H54 (cell line): ENCODE measurements around the gene UBAC1.
"Not testable (repeated sequence)": the region's sequence is repeated elsewhere in the genome, so short reads cannot be mapped to it uniquely, and the experiment has no call there.

ENCODE experiments used
- DNase-seq: peaks from one replicate; pipeline ENCODE4 v3.0.0; 2011; ENCODE audit warnings: low spot score, mixed read lengths; ENCODE audit not compliant: insufficient read length
- FAIRE-seq: peaks from 3 replicates; lab custom pipeline; 2011; peaks lifted over from hg19 to GRCh38; lab: Jason Lieb, UNC
- POLR2A ChIP-seq: IDR thresholded peaks from 2 replicates; pipeline ENCODE4 v1.6.1; 2011; ENCODE audit warnings: low read depth, mild to moderate bottlenecking, low read length

Gene UBAC1

DNA sequence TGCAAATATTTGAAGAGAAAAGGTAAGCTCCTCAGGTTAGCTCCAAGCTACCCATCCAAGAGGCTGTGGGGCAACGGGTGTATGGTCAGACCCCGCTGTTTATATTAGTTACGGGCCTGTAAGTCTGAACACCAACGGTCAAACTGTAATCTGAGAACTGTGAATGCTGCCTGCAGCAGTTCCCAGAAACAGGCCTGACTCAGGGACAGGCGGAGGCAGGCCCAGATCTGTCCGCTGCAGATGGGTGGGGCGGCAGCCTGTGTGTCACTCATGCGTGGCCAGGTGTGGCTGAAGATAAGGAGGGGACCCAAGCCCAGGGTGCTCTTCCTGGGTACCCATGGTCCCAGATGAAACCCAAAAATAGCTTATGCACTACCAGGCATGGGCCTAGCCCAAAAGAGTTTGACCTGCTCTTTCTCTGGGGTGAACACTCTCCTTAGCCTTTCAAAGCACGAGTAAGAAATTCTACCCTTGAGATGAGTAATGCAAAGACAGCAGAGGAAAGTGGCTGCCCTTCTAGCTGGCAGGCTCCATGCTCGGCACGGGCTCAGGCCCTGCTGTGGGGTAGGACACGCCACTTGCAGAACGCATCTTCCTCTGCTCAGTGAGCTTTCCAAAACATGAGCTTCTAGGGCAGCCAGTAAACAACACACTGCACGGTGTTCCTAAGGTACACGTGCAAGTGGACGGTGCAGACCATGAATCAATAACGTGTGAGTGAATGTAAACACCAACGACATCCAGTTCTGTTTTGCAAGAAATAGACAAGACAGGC, 9.1 kb downstream of the UBAC1 start:
- no peak for TF ChIP-seq POLR2A
- FAIRE-seq = peak; percentile 95
- DNase-seq = peak; percentile 97

DNA sequence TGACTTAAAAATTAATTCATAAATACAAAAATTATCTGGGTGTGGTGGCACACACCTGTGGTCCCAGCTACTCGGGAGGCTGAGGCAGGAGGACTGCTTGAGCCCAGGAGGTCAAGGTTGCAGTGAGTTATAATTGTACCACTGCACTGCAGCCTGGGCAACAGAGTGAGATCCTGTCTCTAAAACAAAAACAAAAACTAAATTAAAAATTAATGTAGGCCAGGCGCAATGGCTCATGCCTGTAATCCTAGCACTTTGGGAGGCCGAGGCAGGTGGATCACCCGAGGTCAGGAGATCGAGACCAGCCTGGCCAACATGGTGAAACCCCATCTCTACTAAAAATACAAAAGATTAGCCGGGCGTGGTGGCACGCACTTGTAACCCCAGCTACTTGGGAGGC, 9.9 kb downstream of the UBAC1 start:
- DNase-seq, FAIRE-seq: not testable (repeated sequence)

DNA sequence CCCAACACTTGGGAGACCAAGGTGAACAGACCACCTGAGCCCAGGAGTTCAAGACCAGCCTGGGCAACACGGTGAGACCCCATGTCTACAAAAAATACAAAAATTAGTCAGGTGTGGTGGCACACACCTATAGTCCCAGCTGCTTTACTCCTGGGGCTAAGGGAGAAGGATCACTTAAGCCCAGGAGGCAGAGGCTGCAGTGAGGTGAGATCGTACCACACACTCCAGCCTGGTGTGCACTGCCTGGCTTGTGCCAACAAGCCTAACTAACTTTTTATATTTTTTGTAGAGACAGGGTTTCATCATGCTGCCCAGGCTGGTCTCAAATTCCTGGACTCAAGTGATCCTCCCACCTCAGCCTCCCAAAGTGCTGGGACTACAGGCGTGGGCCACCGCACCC, 10.3 kb downstream of the UBAC1 start:
- not testable (repeated sequence) for DNase-seq

DNA sequence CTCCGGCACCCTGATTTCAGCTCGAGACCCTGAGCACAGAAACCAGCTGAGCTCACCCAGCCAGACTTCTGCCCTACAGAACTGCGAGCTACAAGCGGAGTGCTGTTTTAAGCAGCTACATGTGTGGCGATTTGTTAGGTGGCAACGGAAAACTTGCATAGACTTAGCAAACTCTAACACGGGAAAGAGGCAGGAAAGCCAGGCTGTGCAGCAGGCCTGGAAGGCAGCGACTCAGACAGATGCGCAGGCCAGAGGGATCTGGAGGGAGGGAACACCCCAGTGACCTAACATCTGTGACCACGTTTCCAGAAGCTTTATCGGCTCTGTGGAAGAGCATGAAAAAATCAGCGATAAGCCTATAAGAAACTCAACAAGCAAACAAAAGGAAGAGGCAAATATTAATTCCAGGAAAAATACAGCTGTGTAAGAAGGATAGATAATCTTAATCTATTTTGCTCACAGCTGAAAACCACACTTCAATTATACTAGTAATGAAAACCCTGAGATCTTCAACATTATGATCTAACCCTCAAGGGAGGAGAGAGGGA, 11.0 kb downstream of the UBAC1 start:
- DNase-seq (no peak), FAIRE-seq (no peak)
- TF ChIP-seq POLR2A = no peak

More for the DNA sequence above, 10.3 kb downstream of the UBAC1 start:
- FAIRE-seq = not testable (repeated sequence)

DNA sequence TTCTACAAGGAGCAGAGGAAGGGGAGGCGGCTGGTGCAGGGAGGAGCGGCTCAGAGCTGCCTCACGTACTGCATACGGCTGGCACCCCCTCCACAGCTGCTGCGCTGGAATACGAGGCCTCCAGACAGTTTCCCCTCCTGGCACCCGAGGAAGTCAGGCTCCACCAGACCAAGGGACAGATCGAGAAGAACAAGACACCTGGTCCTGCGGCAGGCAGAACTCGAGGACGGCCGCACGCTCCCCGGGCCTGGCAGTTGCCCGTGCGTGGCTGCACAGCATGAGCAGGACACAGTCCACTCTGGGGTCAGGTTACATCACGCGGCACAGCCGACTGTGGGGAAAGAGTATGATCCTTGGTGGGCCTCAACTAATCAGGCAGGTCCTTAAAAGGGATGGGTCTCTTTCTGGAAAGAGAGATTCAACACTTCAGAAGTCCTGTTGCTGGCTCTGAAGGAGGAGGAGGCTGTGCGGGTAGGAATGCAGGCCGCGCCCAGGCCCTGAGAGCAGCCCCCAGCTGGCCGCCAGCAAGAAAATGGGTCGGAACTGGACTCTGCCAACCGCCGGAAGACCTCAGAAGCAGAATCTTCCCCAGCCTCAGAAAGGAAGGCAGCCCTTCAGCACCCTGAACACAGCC, 11.6 kb downstream of the UBAC1 start:
- no peak for FAIRE-seq
- no peak for DNase-seq

DNA sequence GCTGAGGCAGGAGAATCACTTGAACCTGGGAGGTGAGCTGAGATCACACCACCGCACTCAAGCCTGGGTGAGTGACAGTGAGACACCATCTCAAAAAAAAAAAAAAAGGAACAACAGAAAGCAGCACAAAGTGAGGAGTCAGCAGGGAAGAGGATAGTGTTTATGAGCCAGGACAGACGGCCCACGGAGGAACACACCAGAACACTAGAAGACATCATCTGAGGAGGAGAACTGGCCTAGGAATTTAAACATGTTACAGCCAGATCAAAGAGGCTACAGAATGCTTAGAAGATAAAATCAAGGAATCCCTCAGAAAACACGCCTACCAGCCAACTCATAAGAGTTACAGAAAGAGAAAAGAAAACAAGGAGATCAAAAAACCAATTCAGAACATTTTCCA, 12.2 kb downstream of the UBAC1 start:
- DNase-seq (no peak), FAIRE-seq (no peak)
- no peak for TF ChIP-seq POLR2A

More for the DNA sequence above, 11.6 kb downstream of the UBAC1 start:
- TF ChIP-seq POLR2A = no peak

DNA sequence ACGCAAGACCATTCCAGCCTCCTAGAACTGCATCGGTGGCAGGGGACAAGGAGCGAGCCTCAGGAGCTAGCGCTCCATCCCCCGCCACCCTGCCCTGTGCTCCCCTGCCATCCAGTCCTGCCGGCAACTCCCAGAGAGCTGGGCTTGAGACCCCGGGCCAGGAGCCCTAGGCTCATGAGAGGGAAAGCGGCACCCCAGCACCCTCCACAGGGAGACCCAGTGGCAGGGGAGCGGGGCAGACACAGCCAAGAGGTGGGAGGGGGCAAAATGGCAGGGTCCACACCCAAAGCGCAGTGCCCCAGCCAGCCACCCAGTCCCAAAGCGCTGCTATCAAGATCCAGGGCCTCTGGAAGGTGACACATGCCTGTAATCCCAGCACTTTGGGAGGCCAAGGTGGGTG, 12.7 kb downstream of the UBAC1 start:
- no peak for DNase-seq
- TF ChIP-seq POLR2A = no peak
- no peak for FAIRE-seq

DNA sequence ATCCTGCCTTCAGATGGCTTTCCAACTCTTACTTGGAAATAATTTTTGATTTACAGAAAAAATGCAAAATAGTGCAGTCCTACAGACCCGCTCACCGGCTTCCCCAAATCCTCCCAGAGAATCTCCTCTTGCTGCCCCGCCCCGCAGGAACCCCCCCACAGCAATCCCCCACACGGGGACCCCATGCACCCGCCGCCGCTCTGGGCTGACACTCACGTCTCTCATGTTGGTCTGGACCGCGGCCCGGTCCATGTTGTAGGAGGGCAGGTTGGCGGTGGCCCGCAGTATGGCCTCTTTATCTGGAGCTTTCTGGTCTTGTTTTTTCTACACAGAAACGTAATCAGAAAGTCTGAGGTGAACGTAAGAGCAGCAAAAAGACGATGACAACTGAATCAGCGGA, 13.6 kb downstream of the UBAC1 start:
- FAIRE-seq = no peak
- TF ChIP-seq POLR2A = no peak
- no peak for DNase-seq

DNA sequence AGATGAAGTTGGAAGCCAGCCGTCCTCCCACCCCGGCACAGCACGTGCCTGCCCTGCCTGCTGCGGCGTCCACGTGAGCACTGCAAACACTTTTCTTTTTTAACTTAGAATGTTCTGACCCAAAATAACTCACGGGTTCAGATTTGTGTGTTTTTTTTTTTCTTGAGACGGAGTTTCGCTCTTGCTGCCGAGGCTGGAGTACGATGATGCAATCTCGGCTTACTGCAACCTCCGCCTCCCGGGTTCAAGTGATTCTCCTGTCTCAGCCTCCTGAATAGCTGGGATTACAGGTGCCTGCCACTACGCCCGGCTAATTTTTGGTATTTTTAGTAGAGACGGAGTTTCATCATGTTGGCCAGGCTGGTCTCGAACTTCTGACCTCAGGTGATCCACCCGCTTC, 14.1 kb downstream of the UBAC1 start:
- FAIRE-seq, DNase-seq: not testable (repeated sequence)

DNA sequence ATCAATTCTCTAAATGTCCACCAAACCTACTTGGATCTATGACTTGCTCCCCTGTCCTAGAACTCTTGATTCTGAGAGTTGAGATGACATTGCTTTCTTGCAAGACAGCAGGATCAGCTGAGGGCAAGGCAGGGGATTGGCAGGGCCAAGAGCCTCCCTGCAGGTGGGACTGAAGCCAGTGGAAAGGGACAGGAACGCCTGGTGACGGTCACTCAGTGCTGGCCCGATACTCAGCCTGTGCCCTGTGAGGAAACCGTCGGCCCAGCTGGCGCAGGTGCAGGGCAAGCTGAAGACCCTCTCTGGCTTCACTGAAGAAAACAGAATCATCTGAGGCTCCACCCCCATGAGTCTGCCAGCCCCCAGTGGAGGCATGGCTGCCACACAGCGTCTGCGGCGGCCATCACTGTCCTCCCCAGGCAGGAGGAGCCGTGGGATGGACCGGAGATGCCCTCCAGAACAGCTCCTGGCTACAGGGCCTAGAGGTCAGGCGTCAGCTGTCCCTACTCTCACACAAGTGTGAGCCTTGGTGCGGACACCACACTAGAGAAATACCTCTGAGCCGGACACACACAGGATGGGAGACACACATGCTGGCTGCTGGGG, 14.7 kb downstream of the UBAC1 start:
- FAIRE-seq (no peak), DNase-seq (no peak)
- no peak for TF ChIP-seq POLR2A

DNA sequence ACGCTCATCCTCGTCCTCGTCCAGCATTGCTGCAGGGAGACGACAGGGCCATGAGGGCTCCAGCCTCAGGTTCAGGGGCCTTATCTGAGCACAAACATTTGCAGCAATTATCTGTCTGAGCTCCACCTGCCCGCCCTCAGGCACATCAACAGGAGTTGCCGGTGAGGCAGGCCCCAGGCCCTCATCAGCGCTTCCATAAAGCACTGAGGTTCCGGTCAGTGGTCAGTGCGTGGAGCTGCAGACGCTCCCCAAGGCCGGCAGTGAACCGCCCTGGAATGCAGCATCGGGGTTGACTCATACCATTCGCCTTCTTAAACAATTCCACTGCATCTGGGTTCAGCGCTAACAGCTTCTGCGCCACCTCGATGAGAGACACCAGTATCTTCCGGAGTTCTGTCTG, 15.2 kb downstream of the UBAC1 start:
- FAIRE-seq = no peak
- TF ChIP-seq POLR2A = no peak
- DNase-seq = no peak

DNA sequence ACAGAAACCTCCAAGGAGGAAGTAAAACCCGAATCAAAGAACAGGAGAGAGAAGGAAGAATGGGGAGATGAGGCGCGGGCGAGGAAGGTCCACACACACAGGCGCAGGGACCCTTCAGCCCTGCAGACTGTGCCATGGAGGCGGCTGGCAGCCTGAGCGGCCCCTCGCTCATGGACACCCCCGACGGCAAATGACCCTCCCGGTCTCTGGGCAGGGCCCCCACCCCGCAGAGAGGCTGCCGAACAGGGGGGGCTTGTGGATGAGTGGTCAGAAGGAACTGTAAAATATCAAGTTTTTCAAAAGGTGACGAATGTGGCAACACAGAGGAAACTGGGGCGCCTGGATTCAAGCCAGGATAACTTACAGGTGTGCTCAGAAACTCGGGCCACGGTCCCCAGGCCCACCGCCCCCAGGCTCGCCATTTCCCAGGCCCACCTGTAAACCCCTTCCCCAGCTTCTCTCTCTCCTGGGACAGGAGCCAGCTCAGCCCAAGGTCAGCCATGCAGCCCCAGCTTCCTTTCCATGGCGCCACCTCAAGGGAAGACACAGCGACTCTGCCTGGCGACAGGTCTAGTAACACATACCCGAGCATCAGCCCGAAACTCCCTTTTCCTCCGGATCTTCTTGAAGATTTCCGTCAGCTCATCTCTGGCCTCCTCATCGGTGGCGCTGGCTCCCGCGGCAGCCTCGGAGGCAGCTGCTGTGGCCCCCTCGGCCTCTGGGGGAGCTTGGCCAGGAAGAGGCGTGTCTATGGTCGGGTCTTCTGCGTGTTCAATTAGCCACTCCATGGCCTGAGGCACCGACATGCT, 16.5 kb downstream of the UBAC1 start:
- no peak for FAIRE-seq

DNA sequence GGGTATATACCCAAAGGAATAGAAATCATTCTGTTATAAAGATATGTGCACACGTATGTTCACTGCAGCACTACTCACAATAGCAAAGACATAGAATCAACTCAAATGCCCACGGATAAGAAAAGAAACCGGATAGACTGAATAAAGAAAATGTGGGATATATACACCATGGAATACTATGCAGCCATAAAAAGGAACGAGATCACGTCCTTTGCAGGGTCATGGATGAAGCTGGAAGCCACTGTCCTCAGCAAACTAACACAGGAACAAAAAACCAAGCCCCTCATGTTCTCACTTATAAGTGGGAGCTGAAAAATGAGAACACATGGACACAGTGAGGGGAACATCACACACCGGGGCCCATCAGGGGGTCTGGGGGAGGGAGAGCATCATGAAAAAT, 17.6 kb downstream of the UBAC1 start:
- not testable (repeated sequence) for FAIRE-seq, DNase-seq

More for the DNA sequence above, 16.5 kb downstream of the UBAC1 start:
- no peak for DNase-seq
- TF ChIP-seq POLR2A = no peak

DNA sequence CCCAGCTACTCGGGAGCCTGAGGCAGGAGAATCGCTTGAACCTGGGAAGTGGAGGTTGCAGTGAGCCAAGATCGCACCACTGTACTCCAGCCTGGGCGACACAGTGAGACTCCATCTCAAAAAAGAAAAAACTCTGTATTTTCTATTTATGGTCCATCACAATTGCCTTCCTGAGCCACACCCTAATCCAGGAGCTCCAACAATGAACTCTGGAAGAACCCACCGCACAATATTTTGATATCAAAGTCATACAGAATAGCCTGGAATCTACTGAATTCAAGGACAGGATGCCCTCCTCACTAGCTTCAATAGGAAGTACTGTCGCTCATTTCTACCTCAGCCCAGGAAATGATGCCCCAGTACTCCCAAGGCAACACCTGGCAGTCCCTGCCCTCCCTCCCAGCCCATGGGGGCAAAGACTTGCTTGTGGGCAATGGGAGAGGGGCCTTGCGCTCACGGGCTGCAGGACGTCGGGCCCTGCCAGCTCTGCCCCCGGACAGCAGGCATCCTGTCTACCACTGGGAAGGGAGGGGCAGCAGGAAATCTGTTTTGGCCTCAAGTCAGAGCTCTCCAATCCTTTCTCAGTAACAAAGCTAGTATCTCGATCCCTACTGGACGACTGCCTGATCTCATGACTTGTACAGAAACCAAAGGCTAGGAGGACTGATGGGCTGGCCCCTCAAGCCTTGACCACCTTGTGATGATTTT, 19.7 kb downstream of the UBAC1 start:
- no peak for TF ChIP-seq POLR2A
- FAIRE-seq (no peak), DNase-seq (no peak)
